ENCODE results near the gene NANOS3. TPM values are rescaled to one million over a fixed set of nuclear protein-coding genes. Genes with fewer than 3 reads are reported as not detected.
A peak's percentile ranks its signal among the peaks of the same experiment; 100 is the strongest.

The NANOS3 gene
- total RNA-seq, 1 donor from 2014 or later, result not detected

DNA sequence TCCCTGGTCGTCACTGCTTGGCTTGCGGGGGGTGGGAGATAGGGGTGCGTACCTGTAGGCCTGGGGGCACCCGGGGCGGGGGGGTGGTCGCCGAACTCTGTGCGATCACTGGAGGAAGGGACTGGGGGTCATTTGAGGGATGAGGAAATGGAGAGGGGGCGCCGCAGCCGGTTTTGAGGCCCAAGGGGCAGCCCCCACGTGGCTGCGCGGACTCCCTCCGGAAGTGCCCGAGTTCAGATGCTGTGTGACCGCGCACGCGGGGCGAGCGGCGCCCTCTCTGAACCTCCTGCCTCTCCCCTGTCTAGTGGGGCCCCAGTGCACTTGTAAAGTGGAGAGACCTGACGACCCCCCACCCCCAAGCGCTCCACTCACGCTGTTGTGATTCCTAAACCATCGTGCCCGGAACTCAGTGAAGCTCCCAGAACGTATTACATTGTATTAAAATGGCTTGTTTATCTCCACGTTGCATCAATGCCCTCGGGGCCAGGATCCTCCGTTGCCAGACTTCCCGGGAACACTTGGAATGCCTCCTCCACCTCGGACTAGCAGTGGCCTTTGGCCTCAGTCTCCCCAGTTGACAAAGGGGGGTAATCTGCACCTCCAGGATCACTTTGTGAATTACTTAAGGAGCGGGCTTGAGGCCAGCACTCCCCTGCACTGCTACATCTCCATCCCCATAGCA is 3.0 kb upstream of the NANOS3 start:
- Histone ChIP-seq H4K20me1 (ENCODE audit: low read depth) (peaks cover 3% of the 10 kb centered on the region), H3K36me3 (no peaks in the 10 kb centered on the region), H3K79me2 (ENCODE audit: low read depth) (no peaks in the 10 kb centered on the region), H3F3A (ENCODE audit: low read depth) (peaks cover 20% of the 10 kb centered on the region), H3K4me2 (no peak overlapping the region), H3K9me3 (ENCODE audit: low read depth) (no peaks in the 10 kb centered on the region), H3K27ac (no peak overlapping the region), H2AFZ (replicated peaks) (no peak overlapping the region), H3K4me1 (peaks cover 7% of the 10 kb centered on the region), H3K4me3 (no peak overlapping the region), H3K9ac (no peak overlapping the region), H3K27me3 (peaks cover 100% of the 10 kb centered on the region)
- H3K4me1 Mint-ChIP-seq, result peaks cover 12% of the 10 kb centered on the region
- no peaks in the 10 kb centered on the region for H3K9me3 Mint-ChIP-seq
- TF ChIP-seq, protein P1, sequence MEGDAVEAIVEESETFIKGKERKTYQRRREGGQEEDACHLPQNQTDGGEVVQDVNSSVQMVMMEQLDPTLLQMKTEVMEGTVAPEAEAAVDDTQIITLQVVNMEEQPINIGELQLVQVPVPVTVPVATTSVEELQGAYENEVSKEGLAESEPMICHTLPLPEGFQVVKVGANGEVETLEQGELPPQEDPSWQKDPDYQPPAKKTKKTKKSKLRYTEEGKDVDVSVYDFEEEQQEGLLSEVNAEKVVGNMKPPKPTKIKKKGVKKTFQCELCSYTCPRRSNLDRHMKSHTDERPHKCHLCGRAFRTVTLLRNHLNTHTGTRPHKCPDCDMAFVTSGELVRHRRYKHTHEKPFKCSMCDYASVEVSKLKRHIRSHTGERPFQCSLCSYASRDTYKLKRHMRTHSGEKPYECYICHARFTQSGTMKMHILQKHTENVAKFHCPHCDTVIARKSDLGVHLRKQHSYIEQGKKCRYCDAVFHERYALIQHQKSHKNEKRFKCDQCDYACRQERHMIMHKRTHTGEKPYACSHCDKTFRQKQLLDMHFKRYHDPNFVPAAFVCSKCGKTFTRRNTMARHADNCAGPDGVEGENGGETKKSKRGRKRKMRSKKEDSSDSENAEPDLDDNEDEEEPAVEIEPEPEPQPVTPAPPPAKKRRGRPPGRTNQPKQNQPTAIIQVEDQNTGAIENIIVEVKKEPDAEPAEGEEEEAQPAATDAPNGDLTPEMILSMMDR (IDR thresholded peaks at IDR 0.05), result no peak
- TF ChIP-seq EZH2phosphoT487 (IDR thresholded peaks at IDR 0.05) (no peak), EZH2 (IDR thresholded peaks at IDR 0.05) (no peak)
- peaks cover 12% of the 10 kb centered on the region for H3K27me3 Mint-ChIP-seq (ENCODE audit: insufficient read depth, low read depth)
- H3K4me3 Mint-ChIP-seq, result peak overlapping the region; percentile 52
- no peaks in the 10 kb centered on the region for H3K36me3 Mint-ChIP-seq
- H3K27ac Mint-ChIP-seq, result peak overlapping the region; percentile 74
- DNase-seq (ENCODE audit: low spot score), result no peak

DNA sequence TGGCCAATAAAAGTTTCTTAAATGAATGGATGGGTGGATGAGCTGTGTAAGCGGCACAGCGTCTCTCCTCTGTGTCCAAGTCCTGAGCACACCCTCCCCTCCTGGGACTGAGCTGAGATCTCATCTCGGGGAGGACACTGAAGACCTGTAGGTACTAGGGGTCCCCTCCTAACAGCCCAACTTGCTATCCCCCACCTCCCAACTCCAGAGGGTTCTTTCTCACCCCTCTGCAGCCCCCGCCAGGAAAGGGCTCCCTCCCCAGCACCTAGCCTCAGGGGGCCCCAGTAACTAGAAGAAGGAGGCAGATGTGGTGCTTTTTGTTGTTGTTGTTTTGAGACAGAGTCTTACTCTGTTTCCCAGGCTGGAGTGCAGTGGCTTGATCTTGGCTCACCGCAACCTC is 1.1 kb upstream of the NANOS3 start:
- H3K4me3 Mint-ChIP-seq, result no peak overlapping the region
- peaks cover 20% of the 10 kb centered on the region for H3K4me1 Mint-ChIP-seq
- no peaks in the 10 kb centered on the region for H3K9me3 ChIP-seq (ENCODE audit: low read depth)
- H3K79me2 ChIP-seq (ENCODE audit: low read depth), result no peaks in the 10 kb centered on the region
- no peak overlapping the region for H2AFZ ChIP-seq (replicated peaks)
- no peaks in the 10 kb centered on the region for H3K9me3 Mint-ChIP-seq
- no peak overlapping the region for H3K27ac ChIP-seq
- no peak overlapping the region for H3K4me3 ChIP-seq
- TF ChIP-seq, protein P1 (IDR thresholded peaks at IDR 0.05), result no peak
- TF ChIP-seq EZH2phosphoT487 (IDR thresholded peaks at IDR 0.05), result no peak
- H3K27me3 Mint-ChIP-seq (ENCODE audit: insufficient read depth, low read depth), result peaks cover 5% of the 10 kb centered on the region
- no peaks in the 10 kb centered on the region for H3K36me3 ChIP-seq
- H3K36me3 Mint-ChIP-seq, result no peaks in the 10 kb centered on the region
- no peak for DNase-seq (ENCODE audit: low spot score)
- peaks cover 3% of the 10 kb centered on the region for H4K20me1 ChIP-seq (ENCODE audit: low read depth)
- H3F3A ChIP-seq (ENCODE audit: low read depth), result peaks cover 20% of the 10 kb centered on the region
- H3K4me1 ChIP-seq, result peaks cover 13% of the 10 kb centered on the region
- peaks cover 88% of the 10 kb centered on the region for H3K27me3 ChIP-seq
- no peak overlapping the region for H3K27ac Mint-ChIP-seq
- no peak overlapping the region for H3K9ac ChIP-seq
- H3K4me2 ChIP-seq, result no peak overlapping the region

DNA sequence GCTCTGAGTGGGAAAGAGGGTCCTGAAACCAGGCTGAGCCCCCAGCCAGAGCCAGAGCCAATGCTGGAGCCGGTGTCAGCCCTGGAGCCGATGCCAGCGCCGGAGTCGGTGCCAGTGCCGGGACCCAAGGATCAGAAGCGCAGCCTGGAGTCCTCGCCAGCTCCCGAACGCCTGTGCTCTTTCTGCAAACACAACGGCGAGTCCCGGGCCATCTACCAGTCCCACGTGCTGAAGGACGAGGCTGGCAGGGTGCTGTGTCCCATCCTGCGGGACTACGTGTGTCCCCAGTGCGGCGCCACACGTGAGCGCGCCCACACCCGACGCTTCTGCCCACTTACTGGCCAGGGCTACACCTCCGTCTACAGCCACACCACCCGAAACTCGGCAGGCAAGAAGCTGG is 369 bp downstream of the NANOS3 start:
- peaks cover 7% of the 10 kb centered on the region for H3K27me3 Mint-ChIP-seq (ENCODE audit: insufficient read depth, low read depth)
- H4K20me1 ChIP-seq (ENCODE audit: low read depth), result no peaks in the 10 kb centered on the region

More for the DNA sequence above, 369 bp downstream of the NANOS3 start:
- H3K27ac Mint-ChIP-seq, result no peak overlapping the region
- Histone ChIP-seq H3K4me1 (peaks cover 24% of the 10 kb centered on the region), H3F3A (ENCODE audit: low read depth) (peaks cover 15% of the 10 kb centered on the region), H3K27me3 (peaks cover 73% of the 10 kb centered on the region), H2AFZ (replicated peaks) (no peak overlapping the region), H3K4me2 (no peak overlapping the region), H3K27ac (no peak overlapping the region), H3K4me3 (no peak overlapping the region), H3K79me2 (ENCODE audit: low read depth) (no peaks in the 10 kb centered on the region), H3K9ac (no peak overlapping the region), H3K9me3 (ENCODE audit: low read depth) (no peaks in the 10 kb centered on the region), H3K36me3 (no peaks in the 10 kb centered on the region)
- TF ChIP-seq EZH2phosphoT487 (IDR thresholded peaks at IDR 0.05), result no peak
- TF ChIP-seq, protein P1 (IDR thresholded peaks at IDR 0.05), result no peak
- TF ChIP-seq EZH2 (IDR thresholded peaks at IDR 0.05), result no peak
- H3K4me1 Mint-ChIP-seq, result peaks cover 35% of the 10 kb centered on the region
- no peaks in the 10 kb centered on the region for H3K9me3 Mint-ChIP-seq
- no peak for DNase-seq (ENCODE audit: low spot score)
- no peaks in the 10 kb centered on the region for H3K36me3 Mint-ChIP-seq
- H3K4me3 Mint-ChIP-seq, result no peak overlapping the region

Data from neural progenitor cell (in vitro differentiated cells).